GM12878 (cell line): ENCODE results near the gene NUAK2. TPM values are rescaled to one million over a fixed set of nuclear protein-coding genes. Genes with fewer than 3 reads are reported as not detected.

ENCODE experiments used
- ATAC-seq: fragments of 200-7000 bp; cut with Tn5 transposase; 3 replicates; pipeline ENCODE4 v1.9.1; 2020; ENCODE audit warnings: mild to moderate bottlenecking, moderate library complexity
- BruUV-seq: library from RNA; stranded (reverse); fragments of 400-500 nt; replicated peaks from 2 replicates; lab custom pipeline; 2021; lab: Mats Ljungman, UMichigan
- CTCF ChIA-PET: fragments of 300-600 bp; sonication (Branson Sonifier 250); formaldehyde crosslinking; extraction: SDS; loops from one replicate; lab custom pipeline; 2021; ENCODE audit warnings: inconsistent platforms; lab: Yijun Ruan, JAX
- POLR2A ChIA-PET: fragments of 350-600 bp; formaldehyde crosslinking; extraction: SDS; loops from one replicate; lab custom pipeline; 2021; ENCODE audit warnings: inconsistent platforms; lab: Charles Lee
- RAD21 ChIA-PET: fragments of 300-600 bp; sonication (Branson Sonifier 250); formaldehyde crosslinking; loops from one replicate; lab custom pipeline; 2023; ENCODE audit warnings: antibody characterized with exemption; ENCODE audit not compliant: unreplicated experiment; lab: Charles Lee
- SMC1A ChIA-PET: fragments of 300-600 bp; sonication (Branson Sonifier 250); formaldehyde crosslinking; loops from one replicate; lab custom pipeline; 2023; ENCODE audit not compliant: unreplicated experiment, uncharacterized antibody; lab: Charles Lee
- DNase-seq: peaks from one replicate; pipeline ENCODE4 v3.0.0-alpha.2; 2011; ENCODE audit warnings: low read depth, low spot score
- FAIRE-seq: peaks from 3 replicates; lab custom pipeline; 2011; peaks lifted over from hg19 to GRCh38; lab: Jason Lieb, UNC
- H2AFZ ChIP-seq: 2 replicates; pipeline ENCODE4 v1.6.0; 2011; ENCODE audit warnings: low read depth, low read length, control low read depth; ENCODE audit not compliant: control insufficient read depth
- H3K27ac ChIP-seq: 2 replicates; pipeline ENCODE4 v1.5.1; 2011; ENCODE audit warnings: control low read depth; ENCODE audit not compliant: control insufficient read depth, insufficient read depth
- H3K27me3 ChIP-seq, 2 experiments: replicated peaks in 1 of 2; 2 replicates each; pipeline versions ENCODE4 v1.6.0 to v1.6.1; 2011; ENCODE audit warnings: low read length in 1 of 2; ENCODE audit not compliant: control insufficient read depth in 2 of 2, insufficient read depth in 2 of 2
- H3K36me3 ChIP-seq, 2 experiments: 2 replicates each; pipeline ENCODE4 v1.5.1; 2011; ENCODE audit warnings: low read length in 1 of 2; ENCODE audit not compliant: control insufficient read depth in 2 of 2, insufficient read depth in 2 of 2
- H3K4me1 ChIP-seq: 2 replicates; pipeline ENCODE4 v1.6.1; 2011; ENCODE audit warnings: mild to moderate bottlenecking, low read length, moderate library complexity, mixed read lengths; ENCODE audit not compliant: control insufficient read depth, insufficient read depth
- H3K4me2 ChIP-seq: 2 replicates; pipeline ENCODE4 v1.6.0; 2011; ENCODE audit warnings: control low read depth; ENCODE audit not compliant: control insufficient read depth, insufficient read depth
- H3K4me3 ChIP-seq: fragments of 200-600 bp; sonication (generic); 2 replicates; pipeline ENCODE4 v1.5.1; 2016
- H3K79me2 ChIP-seq: 2 replicates; pipeline ENCODE4 v1.6.0; 2011; ENCODE audit warnings: low read length; ENCODE audit not compliant: control insufficient read depth, insufficient read depth
- H3K9ac ChIP-seq: 2 replicates; pipeline ENCODE4 v1.8.0; 2011; ENCODE audit warnings: low read length, control low read depth, mixed read lengths; ENCODE audit not compliant: control insufficient read depth, insufficient read depth
- H3K9me3 ChIP-seq: replicated peaks from 3 replicates; pipeline ENCODE4 v1.5.1; 2011; ENCODE audit warnings: mild to moderate bottlenecking, low read length; ENCODE audit not compliant: control insufficient read depth, insufficient read depth
- H4K20me1 ChIP-seq: 2 replicates; pipeline ENCODE4 v1.6.0; 2011; ENCODE audit not compliant: control insufficient read depth, insufficient read depth
- BCL3 ChIP-seq: IDR thresholded peaks from 2 replicates; pipeline ENCODE4 v1.6.1; 2011; ENCODE audit warnings: borderline replicate concordance, low read depth, mild to moderate bottlenecking, moderate library complexity, low read length; ENCODE audit not compliant: insufficient read depth, poor library complexity, severe bottlenecking
- CHD1 ChIP-seq: IDR thresholded peaks from 2 replicates; pipeline ENCODE4 v1.6.1; 2012; ENCODE audit warnings: low read depth, low read length, improper control_type of control experiment
- HDAC2 ChIP-seq: fragments of 200-600 bp; sonication (generic); IDR thresholded peaks from 2 replicates; pipeline ENCODE4 v1.6.1; 2017
- MYC ChIP-seq: IDR thresholded peaks from 2 replicates; pipeline ENCODE4 v1.6.1; 2011; ENCODE audit warnings: mild to moderate bottlenecking, low read length, moderate library complexity, inconsistent platforms; ENCODE audit not compliant: insufficient read depth, insufficient replicate concordance, insufficient read length, severe bottlenecking
- NBN ChIP-seq: fragments of 450-650 bp; IDR thresholded peaks from 2 replicates; pipeline ENCODE4 v1.6.1; 2016
- NR2C2 ChIP-seq: IDR thresholded peaks from 2 replicates; pipeline ENCODE4 v1.6.1; 2011; ENCODE audit warnings: borderline replicate concordance, low read depth; ENCODE audit not compliant: control insufficient read depth, insufficient read length
- NRF1 ChIP-seq: conservative IDR thresholded peaks from 2 replicates; pipeline ENCODE4 v1.6.1; 2011; ENCODE audit warnings: mild to moderate bottlenecking, low read depth, low read length, improper control_type of control experiment
- PKNOX1 ChIP-seq: fragments of 450-650 bp; IDR thresholded peaks from 2 replicates; pipeline ENCODE4 v1.6.1; 2016; ENCODE audit warnings: mild to moderate bottlenecking
- RCOR1 ChIP-seq: conservative IDR thresholded peaks from 2 replicates; pipeline ENCODE4 v1.6.1; 2012; ENCODE audit warnings: low read depth, low read length, improper control_type of control experiment
- SREBF2 ChIP-seq: IDR thresholded peaks from 2 replicates; pipeline ENCODE4 v1.6.1; 2012; ENCODE audit warnings: mild to moderate bottlenecking, low read length
- STAT1 ChIP-seq: fragments of 450-650 bp; conservative IDR thresholded peaks from 2 replicates; pipeline ENCODE4 v1.6.1; 2014; ENCODE audit warnings: antibody characterized with exemption, mild to moderate bottlenecking
- USF2 ChIP-seq: IDR thresholded peaks from 2 replicates; pipeline ENCODE4 v1.6.1; 2011; ENCODE audit warnings: low read depth, low read length, improper control_type of control experiment, borderline replicate concordance
- ZBTB11 ChIP-seq: fragments of 450-650 bp; formaldehyde crosslinking; IDR thresholded peaks from 2 replicates; pipeline ENCODE4 v1.5.0; 2022; ENCODE audit warnings: mild to moderate bottlenecking, missing genetic modification characterization
- ZNF592 ChIP-seq: fragments of 450-650 bp; IDR thresholded peaks from 2 replicates; pipeline ENCODE4 v1.6.1; 2017; ENCODE audit warnings: mild to moderate bottlenecking, moderate library complexity
- in situ Hi-C: fragments of 300-500 bp; cut with MboI; formaldehyde crosslinking; loops from 9 replicates; pipeline ENCODE4 v1.14.3; 2018; ENCODE audit warnings: mixed read lengths
- intact Hi-C: fragments of 100-400 bp; cut with micrococcal nuclease; formaldehyde crosslinking; loops from one replicate; pipeline ENCODE4 v1.14.2; 2022; ENCODE audit not compliant: unreplicated experiment
- polyA plus RNA-seq, 11 experiments: library from polyadenylated mRNA; depleted of rRNA in 4 of 11; unstranded in 6 of 11; stranded (reverse) in 5 of 11; fragments of >200 nt; fragmentation: Nextera tagmentation in 4 of 11; fragmentation: Illumina TruSeq in 1 of 11; extraction: Ambion mirVana in 4 of 11; extraction: Trizol in 1 of 11; gene quantifications; 1 replicate in 1 of 11; 2 replicates in 10 of 11; pipeline versions ENCODE4 v1.2.1 to v1.2.3, GENCODE V29; 2011 to 2016; ENCODE audit warnings: inconsistent platforms in 2 of 11, missing spikeins in 2 of 11, low read depth in 1 of 11
- total RNA-seq, 4 experiments: library from RNA; depleted of rRNA in 3 of 4; stranded (reverse); fragments of >200 nt in 3 of 4; fragmentation: Illumina TruSeq in 1 of 4; extraction: Trizol in 1 of 4; gene quantifications; 2 replicates each; pipeline versions ENCODE4 v1.2.1 to v1.2.3, GENCODE V29; 2013 to 2021

NUAK2 gene
- total and polyA plus RNA-seq, 10 of the 15 experiments (the other 5 are each of a cell fraction or from before 2014, with no cell fraction given), result 0.27 to 3.0 (median 1.2) TPM

- BruUV-seq, result no TSS peak
- ChIA-PET RAD21 (no interaction called here), SMC1A (interaction anchor here (1.5 kb wide), 1 partner anchor 100 kb away, joined by 4 read pairs; no protein-coding TSS in a partner anchor), CTCF (no interaction called here), POLR2A (no interaction called here)
- Histone ChIP-seq H3K4me2 (no peak overlapping the region), H3K36me3 (no peaks in the 10 kb centered on the region), H3K4me1 (no peaks in the 10 kb centered on the region), H3K9me3 (no peaks in the 10 kb centered on the region), H4K20me1 (no peaks in the 10 kb centered on the region), H3K27me3 (peaks cover 4 to 5% of the 10 kb centered on the region in 2 experiments; a peak in 2 of 4 replicates), H2AFZ (no peak overlapping the region), H3K4me3 (no peak overlapping the region), H3K27ac (no peak overlapping the region), H3K9ac (no peak overlapping the region), H3K79me2 (no peaks in the 10 kb centered on the region)
- ATAC-seq (no peak), DNase-seq (no peak), FAIRE-seq (no peak)
- in situ Hi-C loops (no loop called here), intact Hi-C loops (no loop called here)
- TF ChIP-seq RCOR1, result no peak
- no peak for TF ChIP-seq MYC
- no peak for TF ChIP-seq SREBF2
- no peak for TF ChIP-seq STAT1
- no peak for TF ChIP-seq NR2C2
- TF ChIP-seq NBN, result no peak
- no peak for TF ChIP-seq PKNOX1
- no peak for TF ChIP-seq CHD1
- TF ChIP-seq HDAC2, result no peak
- TF ChIP-seq USF2, result no peak
- no peak for TF ChIP-seq ZBTB11 (CRISPR knock-in tag)
- TF ChIP-seq ZNF592, result no peak
- TF ChIP-seq BCL3, result no peak
- no peak for TF ChIP-seq NRF1
Measured at GRCh38 chr1:205370780-205371179, 49.2 kb upstream of the NUAK2 start.
